ENCODE results near the gene AOAH. TPM values are rescaled to one million over a fixed set of nuclear protein-coding genes. Genes with fewer than 3 reads are reported as not detected.
"Not testable (repeated sequence)": the region's sequence is repeated elsewhere in the genome, so short reads cannot be mapped to it uniquely, and the experiment has no call there.

AOAH gene
- total and polyA plus RNA-seq, 12 donors, result 3.4 to 52.0 (median 13.6) TPM

DNA sequence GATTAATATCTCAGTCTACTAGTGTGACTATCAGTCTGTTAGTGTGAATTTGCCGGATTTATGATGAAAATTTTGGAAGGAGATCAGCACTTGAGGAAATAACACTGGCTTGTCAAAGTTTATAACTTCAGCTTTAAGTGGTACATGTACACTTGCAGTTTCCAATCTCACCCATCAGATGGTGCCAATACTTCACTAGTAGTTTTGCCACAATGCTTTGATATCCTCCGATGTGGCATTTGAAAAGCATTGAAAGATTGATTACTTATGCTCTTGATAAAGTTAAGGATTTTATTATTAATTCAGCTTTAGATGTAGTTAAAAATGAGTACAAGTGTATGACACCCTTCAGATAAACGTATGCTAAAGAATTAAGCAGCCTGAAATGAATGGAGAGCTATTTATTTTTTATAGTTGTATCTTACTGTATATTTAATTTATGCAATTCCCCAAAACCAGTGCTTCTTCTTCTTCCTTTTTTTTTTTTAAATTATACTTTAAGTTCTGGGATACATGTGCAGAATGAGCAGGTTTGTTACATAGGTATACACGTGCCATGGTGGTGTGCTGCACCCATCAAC, 236.4 kb downstream of the AOAH start:
- WGBS, 4 donors, result 20 to 30% (median 26%) methylated on average over 4 of the region's 4 CpGs
- Histone ChIP-seq H3K27me3 (no peaks in the 10 kb centered on the region), H3K27ac (no peak overlapping the region), H3K4me1 (replicated peaks in 1 of 2) (no peaks in the 10 kb centered on the region), H3K36me3 (replicated peaks in 1 of 2) (no peaks in the 10 kb centered on the region), H3K4me3 (no peak overlapping the region), H3K9me3 (replicated peaks in 1 of 3) (no peaks in the 10 kb centered on the region)
- intact Hi-C loops (cut with DNase I), result loop anchor here (5.0 to 10.0 kb wide), 4 partner anchors 184 to 709 kb away; no protein-coding TSS in a partner anchor
- DNase-seq, result peak in 4 of 7 donors; percentile 13 to 43 (median 29)
- TF ChIP-seq, protein P1, sequence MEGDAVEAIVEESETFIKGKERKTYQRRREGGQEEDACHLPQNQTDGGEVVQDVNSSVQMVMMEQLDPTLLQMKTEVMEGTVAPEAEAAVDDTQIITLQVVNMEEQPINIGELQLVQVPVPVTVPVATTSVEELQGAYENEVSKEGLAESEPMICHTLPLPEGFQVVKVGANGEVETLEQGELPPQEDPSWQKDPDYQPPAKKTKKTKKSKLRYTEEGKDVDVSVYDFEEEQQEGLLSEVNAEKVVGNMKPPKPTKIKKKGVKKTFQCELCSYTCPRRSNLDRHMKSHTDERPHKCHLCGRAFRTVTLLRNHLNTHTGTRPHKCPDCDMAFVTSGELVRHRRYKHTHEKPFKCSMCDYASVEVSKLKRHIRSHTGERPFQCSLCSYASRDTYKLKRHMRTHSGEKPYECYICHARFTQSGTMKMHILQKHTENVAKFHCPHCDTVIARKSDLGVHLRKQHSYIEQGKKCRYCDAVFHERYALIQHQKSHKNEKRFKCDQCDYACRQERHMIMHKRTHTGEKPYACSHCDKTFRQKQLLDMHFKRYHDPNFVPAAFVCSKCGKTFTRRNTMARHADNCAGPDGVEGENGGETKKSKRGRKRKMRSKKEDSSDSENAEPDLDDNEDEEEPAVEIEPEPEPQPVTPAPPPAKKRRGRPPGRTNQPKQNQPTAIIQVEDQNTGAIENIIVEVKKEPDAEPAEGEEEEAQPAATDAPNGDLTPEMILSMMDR (IDR thresholded peaks at IDR 0.05), result peak; percentile 29 to 85 (median 78)
- no peak for TF ChIP-seq POLR2A (IDR thresholded peaks at IDR 0.05)

DNA sequence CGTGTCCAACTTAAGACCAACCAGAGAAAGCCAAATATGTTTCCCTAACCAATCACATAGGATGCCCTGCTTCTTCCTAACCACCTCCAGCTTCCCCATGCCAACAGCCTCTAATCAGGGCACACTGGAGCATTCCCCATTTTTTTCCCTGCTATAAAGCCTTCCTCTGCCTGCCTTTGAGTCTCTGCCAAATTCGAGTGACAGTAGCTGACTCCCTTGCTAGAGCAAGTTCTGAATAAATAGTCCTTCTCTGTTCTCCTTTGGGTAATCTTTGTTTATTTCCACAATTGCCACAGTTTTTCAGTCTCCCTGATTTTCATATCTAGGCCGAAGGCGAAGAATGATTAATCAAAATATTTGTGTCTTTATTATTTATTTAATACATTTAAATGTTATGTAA, 238.0 kb downstream of the AOAH start:
- no peaks in the 10 kb centered on the region for H3K4me1 ChIP-seq (replicated peaks in 1 of 2)
- H3K27me3 ChIP-seq, result no peaks in the 10 kb centered on the region
- no peaks in the 10 kb centered on the region for H3K9me3 ChIP-seq (replicated peaks in 1 of 3)
- no peak overlapping the region for H3K27ac ChIP-seq
- H3K36me3 ChIP-seq (replicated peaks in 1 of 2), result no peaks in the 10 kb centered on the region
- DNase-seq, result no peak
- intact Hi-C loops (cut with DNase I), result loop anchor here (5.0 to 10.0 kb wide), 4 partner anchors 186 to 711 kb away; no protein-coding TSS in a partner anchor
- no peak overlapping the region for H3K4me3 ChIP-seq
- 49 to 69% (median 63%) methylated on average over 4 of the region's 4 CpGs for WGBS, 4 donors
- no peak for TF ChIP-seq POLR2A (IDR thresholded peaks at IDR 0.05)
- TF ChIP-seq, protein P1 (IDR thresholded peaks at IDR 0.05), result no peak

DNA sequence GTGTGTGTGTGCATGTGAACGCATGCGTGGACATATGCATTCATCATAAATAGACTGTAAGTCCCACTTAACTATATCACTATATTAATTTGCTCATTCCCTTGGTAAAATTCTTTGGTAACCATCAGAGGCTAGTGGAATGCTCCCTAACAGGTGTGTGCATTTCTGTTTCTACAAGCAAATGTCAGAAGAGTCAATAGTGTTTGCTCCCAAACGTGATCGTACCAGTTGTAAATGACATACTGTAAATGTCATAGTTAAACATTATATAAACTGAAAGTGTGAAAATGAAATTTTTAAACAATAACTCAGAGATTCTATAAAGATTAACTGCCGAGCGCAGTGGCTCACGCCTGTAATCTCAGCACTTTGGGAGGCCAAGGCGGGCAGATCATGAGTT, 240.0 kb downstream of the AOAH start:
- intact Hi-C loops (cut with DNase I), result loop anchor here in 1 of 2 donors (10.0 kb wide), 2 partner anchors 191 to 711 kb away; no protein-coding TSS in a partner anchor
- no peak overlapping the region for H3K27ac ChIP-seq
- TF ChIP-seq, protein P1 (IDR thresholded peaks at IDR 0.05), result no peak
- no peak for TF ChIP-seq POLR2A (IDR thresholded peaks at IDR 0.05)
- WGBS, 4 donors, result 78 to 84% (median 79%) methylated on average over 8 of the region's 8 CpGs
- no peak for DNase-seq
- no peaks in the 10 kb centered on the region for H3K36me3 ChIP-seq (replicated peaks in 1 of 2)
- no peaks in the 10 kb centered on the region for H3K27me3 ChIP-seq
- H3K9me3 ChIP-seq (replicated peaks in 1 of 3), result no peaks in the 10 kb centered on the region
- H3K4me3 ChIP-seq, result no peak overlapping the region
- H3K4me1 ChIP-seq (replicated peaks in 1 of 2), result no peaks in the 10 kb centered on the region

DNA sequence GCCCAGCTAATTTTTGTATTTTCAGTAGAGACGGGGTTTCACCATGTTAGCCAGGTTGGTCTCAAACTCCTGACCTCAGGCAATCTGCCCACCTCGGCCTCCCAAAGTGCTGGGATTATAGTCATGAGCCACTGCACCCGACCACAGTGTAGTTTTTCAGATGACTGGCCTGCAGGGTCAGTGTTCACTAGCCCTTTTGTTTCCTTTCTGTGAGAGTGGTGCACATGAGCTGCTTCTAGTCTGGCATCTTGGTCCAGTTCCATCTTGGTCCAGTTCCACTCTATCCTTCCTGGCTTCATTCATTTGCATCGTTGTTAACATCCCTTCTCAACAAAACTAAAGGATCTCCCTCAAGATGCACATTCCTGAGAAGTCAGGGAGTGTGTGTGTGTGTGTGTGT, 240.4 kb downstream of the AOAH start:
- H3K27ac ChIP-seq; H3K27me3 ChIP-seq; H3K4me1 ChIP-seq (replicated peaks in 1 of 2); DNase-seq; H3K9me3 ChIP-seq (replicated peaks in 1 of 3); H3K36me3 ChIP-seq (replicated peaks in 1 of 2); H3K4me3 ChIP-seq: not testable (repeated sequence)
- intact Hi-C loops (cut with DNase I), result loop anchor here in 1 of 2 donors (10.0 kb wide), 2 partner anchors 191 to 711 kb away; no protein-coding TSS in a partner anchor
- 72 to 83% (median 76%) methylated on average over 3 to 4 of the region's 4 CpGs for WGBS, 4 donors

DNA sequence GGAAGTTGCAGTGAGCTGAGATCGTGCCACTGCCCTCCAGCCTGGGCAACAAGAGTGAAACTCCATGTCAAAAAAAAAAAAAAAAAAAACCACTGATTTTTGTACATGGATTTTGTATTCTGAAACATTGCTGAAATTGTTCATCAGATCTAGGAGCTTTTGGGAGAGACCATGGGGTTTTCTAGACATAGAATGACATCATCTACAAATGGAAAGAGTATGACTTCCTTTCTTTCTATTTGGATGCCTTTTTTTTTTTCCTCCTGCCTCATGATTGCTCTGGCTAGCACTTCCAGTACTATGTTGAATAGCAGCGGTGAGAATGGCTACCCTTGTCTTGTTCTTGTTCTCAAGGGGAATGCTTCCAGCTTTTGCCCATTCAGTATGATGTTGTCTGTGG, 245.5 kb downstream of the AOAH start:
- Histone ChIP-seq H3K4me3 (no peak overlapping the region), H3K9me3 (replicated peaks in 1 of 3) (no peaks in the 10 kb centered on the region), H3K4me1 (replicated peaks in 1 of 2) (no peaks in the 10 kb centered on the region), H3K27ac (no peak overlapping the region), H3K36me3 (replicated peaks in 1 of 2) (no peaks in the 10 kb centered on the region), H3K27me3 (no peaks in the 10 kb centered on the region)
- intact Hi-C loops (cut with DNase I), result no loop called here
- no peak for DNase-seq
- no peak for TF ChIP-seq POLR2A (IDR thresholded peaks at IDR 0.05)
- TF ChIP-seq, protein P1 (IDR thresholded peaks at IDR 0.05), result no peak
- WGBS, 4 donors, result 88 to 98% (median 97%) methylated on average over 2 of the region's 2 CpGs

Data from adrenal gland (tissue), 12 donors.